ENCODE data around the gene OR52E4.

- TF ChIP-seq CTCF (IDR thresholded peaks at IDR 0.05; ENCODE audit: low read length) = no peak
- TF ChIP-seq EZH2phosphoT487 (IDR thresholded peaks at IDR 0.05; ENCODE audit: low read length) = no peak
- TF ChIP-seq EZH2 (optimal IDR thresholded peaks at IDR 0.05; ENCODE audit: low read depth, low read length) = no peak
Observed at GRCh38 chr11:5922749-5923426, 42.5 kb downstream of the OR52E4 start.
